Measurements from ENCODE around the gene TRIM14. TPM values are rescaled to one million over a fixed set of nuclear protein-coding genes. Genes with fewer than 3 reads are reported as not detected.

The TRIM14 gene
- total and polyA plus RNA-seq, 2 of the 13 experiments (the other 11 are each of a cell fraction or from before 2014, with no cell fraction given): 9.2 to 13.0 TPM

- TF ChIP-seq ZNF281 (CRISPR knock-in tag; IDR thresholded peaks at IDR 0.05; ENCODE audit: borderline replicate concordance) (0 out of 2 replicates have a peak, but pooled peaks have one; percentile 52), ZNF597 (CRISPR knock-in tag; IDR thresholded peaks at IDR 0.05) (no peak), ZNF530 (CRISPR knock-in tag; IDR thresholded peaks at IDR 0.05; ENCODE audit: low read depth) (no peak), HIVEP1 (CRISPR knock-in tag; IDR thresholded peaks at IDR 0.05) (peak; percentile 48; the same call in 1 of the 2 replicates), FOSL2 (CRISPR knock-in tag; IDR thresholded peaks at IDR 0.05) (peak; percentile 77), LCORL (IDR thresholded peaks at IDR 0.05) (no peak), LCORL (CRISPR knock-in tag; IDR thresholded peaks at IDR 0.05) (peak; percentile 95), ZNF7 (CRISPR knock-in tag; IDR thresholded peaks at IDR 0.05) (no peak), FOXC1 (CRISPR knock-in tag; IDR thresholded peaks at IDR 0.05; ENCODE audit: borderline replicate concordance) (peak; percentile 56; the same call in 1 of the 2 replicates), ZNF788 (CRISPR knock-in tag; IDR thresholded peaks at IDR 0.05; ENCODE audit: borderline replicate concordance) (peak; percentile 86; the same call in 1 of the 2 replicates), ZNF180 (CRISPR knock-in tag; IDR thresholded peaks at IDR 0.05; ENCODE audit: borderline replicate concordance, low read depth) (no peak), HNF1B (CRISPR knock-in tag; IDR thresholded peaks at IDR 0.05) (peak; percentile 44; the same call in 1 of the 2 replicates), KAT8 (CRISPR knock-in tag; IDR thresholded peaks at IDR 0.05) (peak; percentile 78), POLR2AphosphoS2 (IDR thresholded peaks at IDR 0.05; ENCODE audit: low read depth, low read length) (no peak), MAX (IDR thresholded peaks at IDR 0.05) (peak; percentile 62), ZNF460 (CRISPR knock-in tag; IDR thresholded peaks at IDR 0.05; ENCODE audit: borderline replicate concordance) (peak; percentile 63; the same call in 1 of the 2 replicates), ATF2 (CRISPR knock-in tag; IDR thresholded peaks at IDR 0.05) (peak; percentile 82; the same call in 1 of the 2 replicates), ZNF138 (CRISPR knock-in tag; IDR thresholded peaks at IDR 0.05; ENCODE audit: low read depth) (no peak), ZNF772 (CRISPR knock-in tag; IDR thresholded peaks at IDR 0.05) (0 out of 2 replicates have a peak, but pooled peaks have one; percentile 50), ZNF775 (CRISPR knock-in tag; IDR thresholded peaks at IDR 0.05; ENCODE audit: borderline replicate concordance) (no peak), NFIC (IDR thresholded peaks at IDR 0.05; ENCODE audit: low read length) (no peak), ARID2 (CRISPR knock-in tag; IDR thresholded peaks at IDR 0.05; ENCODE audit: borderline replicate concordance) (no peak; the same call in 1 of the 2 replicates)
Measured at GRCh38 chr9:98146101-98146991, 27.3 kb upstream of the TRIM14 start (continued).

Data from HepG2 (cell line).